ENCODE data around the gene PDIK1L. TPM values are rescaled to one million over a fixed set of nuclear protein-coding genes. Genes with fewer than 3 reads are reported as not detected.

PDIK1L gene
- total RNA-seq, 1 donor from 2014 or later = 6.8 TPM

- Mint-ChIP-seq H3K27me3 (ENCODE audit: low read depth) (no peaks in the 10 kb centered on the region), H3K9me3 (ENCODE audit: low read depth) (no peaks in the 10 kb centered on the region), H3K36me3 (ENCODE audit: low read depth) (no peaks in the 10 kb centered on the region), H3K4me3 (ENCODE audit: unreplicated experiment) (peak within 1 kb of the TSS; percentile 88), H3K4me1 (ENCODE audit: low read depth) (peaks cover 11% of the 10 kb centered on the region), H3K27ac (ENCODE audit: unreplicated experiment) (no peak within 1 kb of the TSS)
- no peak for DNase-seq (ENCODE audit: low spot score)
- TF ChIP-seq CTCF (IDR thresholded peaks at IDR 0.05) = no peak
Measured at GRCh38 chr1:26171084-26172072, 59.8 kb downstream of the PDIK1L start, which contains the start of gene ZNF593OS. ZNF593OS (minus strand) TSS chr1:26171832; CDS start chr1:26171661, 171 bp downstream.

Other genes starting within 250 kb of the PDIK1L start
- 13.4 to 15.1 TPM (median 14.5 TPM) in 3 replicates for gene PAQR7, start 236.1 kb upstream of the PDIK1L start, total RNA-seq
- 111 to 156 TPM (median 152 TPM) in 3 replicates for gene STMN1, start 205.4 kb upstream of the PDIK1L start, total RNA-seq
- gene PAFAH2, start 113.8 kb upstream of the PDIK1L start, total RNA-seq = 10.0 to 12.5 TPM (median 10.7 TPM) in 3 replicates
- 4.3 to 7.9 TPM (median 6.4 TPM) in 3 replicates for gene EXTL1, start 90.0 kb upstream of the PDIK1L start, total RNA-seq
- 0.12 TPM in 1 of 3 replicates, not detected in the others for gene SLC30A2, start 65.7 kb upstream of the PDIK1L start, total RNA-seq
- gene TRIM63, start 44.2 kb upstream of the PDIK1L start, total RNA-seq = 0.26 to 0.70 TPM in 2 of 3 replicates, not detected in the other
- gene FAM110D, start 47.3 kb downstream of the PDIK1L start, total RNA-seq = 0.22 to 0.27 TPM (median 0.23 TPM) in 3 replicates
- not detected in 3 replicates for gene C1orf232, start 57.1 kb downstream of the PDIK1L start, total RNA-seq
- gene ZNF593, start 58.1 kb downstream of the PDIK1L start, total RNA-seq = 19.6 to 27.0 TPM (median 22.4 TPM) in 3 replicates
- gene ZNF593OS, start 60.0 kb downstream of the PDIK1L start, total RNA-seq = not detected in 3 replicates
- 0.18 to 0.80 TPM (median 0.58 TPM) in 3 replicates for gene CNKSR1, start 65.7 kb downstream of the PDIK1L start, total RNA-seq
- gene CATSPER4, start 78.8 kb downstream of the PDIK1L start, total RNA-seq = not detected in 3 replicates
- 13.1 to 18.2 TPM (median 13.7 TPM) in 3 replicates for gene CEP85, start 122.4 kb downstream of the PDIK1L start, total RNA-seq
- gene SH3BGRL3, start 168.3 kb downstream of the PDIK1L start, total RNA-seq = 156 to 175 TPM (median 162 TPM) in 3 replicates
- 8.7 to 20.4 TPM (median 8.7 TPM) in 3 replicates for gene UBXN11, start 194.8 kb downstream of the PDIK1L start, total RNA-seq
- gene CD52, start 206.1 kb downstream of the PDIK1L start, total RNA-seq = not detected in 3 replicates
- gene CRYBG2, start 242.3 kb downstream of the PDIK1L start, total RNA-seq = not detected in 3 replicates

Data from chondrocyte (in vitro differentiated cells).